GM13976 (cell line): ENCODE measurements around the gene CCDC27.
A peak's percentile ranks its signal among the peaks of the same experiment; 100 is the strongest.
"Not testable (repeated sequence)": the region's sequence is repeated elsewhere in the genome, so short reads cannot be mapped to it uniquely, and the experiment has no call there.

Experiments used
- DNase-seq: peaks from one replicate; pipeline ENCODE4 v3.0.0; 2012; ENCODE audit warnings: low spot score
- in situ Hi-C: fragments of 300-500 bp; cut with MboI; formaldehyde crosslinking; loops from one replicate; pipeline ENCODE4 v1.12.0; 2022; ENCODE audit warnings: low sequenced_read_pairs, mixed read lengths, inconsistent platforms; ENCODE audit not compliant: unreplicated experiment
- TF ChIP-seq, protein P1 (sequence below): IDR thresholded peaks from 2 replicates; pipeline ENCODE4 v1.5.1; 2012; ENCODE audit warnings: borderline replicate concordance, mild to moderate bottlenecking; ENCODE audit not compliant: insufficient read depth; ENCODE audit errors: extremely low read depth, missing control alignments, control extremely low read depth

CCDC27 gene

GRCh38 chr1:3717715-3718601 lies 34.3 kb upstream of the CCDC27 start:
- in situ Hi-C loops = no loop called here
- DNase-seq = peak; percentile 87
- TF ChIP-seq, protein P1, sequence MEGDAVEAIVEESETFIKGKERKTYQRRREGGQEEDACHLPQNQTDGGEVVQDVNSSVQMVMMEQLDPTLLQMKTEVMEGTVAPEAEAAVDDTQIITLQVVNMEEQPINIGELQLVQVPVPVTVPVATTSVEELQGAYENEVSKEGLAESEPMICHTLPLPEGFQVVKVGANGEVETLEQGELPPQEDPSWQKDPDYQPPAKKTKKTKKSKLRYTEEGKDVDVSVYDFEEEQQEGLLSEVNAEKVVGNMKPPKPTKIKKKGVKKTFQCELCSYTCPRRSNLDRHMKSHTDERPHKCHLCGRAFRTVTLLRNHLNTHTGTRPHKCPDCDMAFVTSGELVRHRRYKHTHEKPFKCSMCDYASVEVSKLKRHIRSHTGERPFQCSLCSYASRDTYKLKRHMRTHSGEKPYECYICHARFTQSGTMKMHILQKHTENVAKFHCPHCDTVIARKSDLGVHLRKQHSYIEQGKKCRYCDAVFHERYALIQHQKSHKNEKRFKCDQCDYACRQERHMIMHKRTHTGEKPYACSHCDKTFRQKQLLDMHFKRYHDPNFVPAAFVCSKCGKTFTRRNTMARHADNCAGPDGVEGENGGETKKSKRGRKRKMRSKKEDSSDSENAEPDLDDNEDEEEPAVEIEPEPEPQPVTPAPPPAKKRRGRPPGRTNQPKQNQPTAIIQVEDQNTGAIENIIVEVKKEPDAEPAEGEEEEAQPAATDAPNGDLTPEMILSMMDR = no peak

DNA sequence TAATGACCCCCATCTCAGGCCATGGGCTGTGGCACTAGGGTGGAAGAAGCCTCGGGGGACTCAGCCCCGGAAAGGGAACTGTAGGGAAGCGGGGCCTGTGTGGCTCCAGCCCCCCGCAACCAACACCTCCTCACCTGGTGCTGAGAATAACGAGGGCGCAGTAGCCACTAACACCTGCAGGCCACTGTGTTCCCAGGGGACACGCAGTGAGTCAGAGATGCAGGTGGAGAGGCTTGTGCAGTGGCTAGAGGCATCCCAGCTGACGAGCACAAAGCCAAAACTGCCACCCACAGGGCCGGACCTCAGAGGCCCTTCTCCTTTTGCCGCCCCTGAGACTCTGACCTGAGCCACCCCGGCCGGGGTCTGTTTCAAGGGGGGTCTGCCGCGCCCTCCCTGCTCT lies 33.5 kb upstream of the CCDC27 start:
- DNase-seq = peak; percentile 58
- TF ChIP-seq, protein P1 = no peak
- in situ Hi-C loops = no loop called here

- no peak for DNase-seq
- in situ Hi-C loops = no loop called here
- TF ChIP-seq, protein P1 = no peak
Observed at GRCh38 chr1:3721955-3722465, 30.2 kb upstream of the CCDC27 start.

- TF ChIP-seq, protein P1 = no peak
Observed at GRCh38 chr1:3722846-3723245, 29.4 kb upstream of the CCDC27 start.

DNA sequence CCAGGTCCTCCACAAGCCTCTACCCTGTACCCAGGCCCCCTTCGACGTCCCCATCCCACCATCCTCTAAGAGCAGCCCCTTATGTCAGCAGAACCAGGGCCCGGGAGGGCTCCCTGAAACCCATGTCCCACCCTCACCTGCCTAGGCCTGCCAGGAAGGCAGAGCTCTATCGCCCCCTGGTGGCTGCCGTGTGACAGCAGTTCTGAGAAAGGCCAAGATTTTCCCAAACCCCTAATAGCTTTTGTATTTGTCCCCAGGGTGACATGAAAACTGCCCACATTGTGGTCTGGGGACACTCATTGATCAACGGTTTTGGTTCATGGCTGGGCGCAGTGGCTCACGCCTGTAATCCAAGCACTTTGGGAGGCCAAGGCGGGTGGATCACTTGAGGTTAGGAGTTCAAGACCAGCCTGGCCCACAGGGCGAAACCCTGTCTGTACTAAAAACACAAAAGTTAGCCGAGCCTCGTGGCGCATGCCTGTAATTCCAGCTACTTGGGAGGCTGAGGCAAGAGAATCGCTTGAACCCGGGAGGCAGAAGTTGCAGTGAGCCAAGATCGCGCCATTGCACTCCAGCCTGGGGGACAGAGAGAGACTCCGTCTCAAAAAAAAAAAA lies 27.7 kb upstream of the CCDC27 start:
- TF ChIP-seq, protein P1 = peak; percentile 88
- in situ Hi-C loops = not testable (repeated sequence)

More at GRCh38 chr1:3722846-3723245, 29.4 kb upstream of the CCDC27 start:
- DNase-seq = no peak
- in situ Hi-C loops = no loop called here

DNA sequence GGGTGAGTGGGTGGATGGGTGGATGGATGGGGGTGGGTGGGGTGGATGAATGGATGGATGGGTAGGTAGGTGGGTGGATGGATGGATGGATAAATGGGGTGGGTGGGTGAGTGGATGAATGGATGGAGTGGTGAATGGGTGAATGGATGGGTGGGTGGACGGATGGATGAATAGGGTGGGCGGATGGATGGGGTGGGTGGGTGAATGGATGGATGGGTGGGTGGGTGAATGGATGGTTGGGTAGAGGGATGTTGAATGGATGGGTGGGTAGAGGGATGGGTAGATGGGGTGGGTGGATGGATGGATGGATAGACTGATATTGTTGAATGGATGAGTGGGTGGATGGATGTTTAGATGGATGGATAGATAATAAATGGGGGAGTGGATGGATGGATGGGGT lies 26.9 kb upstream of the CCDC27 start:
- DNase-seq = no peak
- TF ChIP-seq, protein P1 = no peak
- in situ Hi-C loops = no loop called here

More for the DNA sequence above, 27.7 kb upstream of the CCDC27 start:
- peak; percentile 83 for DNase-seq
